B cell (primary cell): Measurements from ENCODE around the gene CTNNA3. TPM values are rescaled to one million over a fixed set of nuclear protein-coding genes. Genes with fewer than 3 reads are reported as not detected.

Experiments used
- ATAC-seq: fragments of 200-7000 bp; cut with Tn5 transposase; one replicate; pipeline ENCODE4 v1.10.0; 2021; ENCODE audit warnings: low read depth, mild to moderate bottlenecking, moderate number of reproducible peaks, moderate library complexity
- CTCF ChIA-PET: fragments of 350-600 bp; sonication (Branson Sonifier 250); formaldehyde crosslinking; loops from one replicate; lab custom pipeline; 2021; ENCODE audit warnings: antibody characterized with exemption, inconsistent platforms; lab: Charles Lee
- POLR2A ChIA-PET: fragments of 350-600 bp; sonication (Branson Sonifier 250); formaldehyde crosslinking; loops from one replicate; lab custom pipeline; 2021; ENCODE audit warnings: antibody characterized with exemption; lab: Charles Lee
- DNase-seq: peaks from one replicate; pipeline ENCODE4 v3.0.0; 2013
- H2AFZ ChIP-seq: 2 replicates; pipeline ENCODE4 v1.6.1; 2012; ENCODE audit warnings: mild to moderate bottlenecking, low read depth, low read length; ENCODE audit not compliant: insufficient read depth, poor library complexity, severe bottlenecking
- H3K27ac ChIP-seq, 2 donors: 1 replicate in 1 of 2; 2 replicates in 1 of 2; pipeline ENCODE4 v1.5.1; 2012 to 2013; ENCODE audit warnings: low read length in 2 of 2, mild to moderate bottlenecking in 2 of 2, moderate library complexity in 1 of 2
- H3K27me3 ChIP-seq, 4 experiments: fragments of 200-600 bp in 1 of 4; sonication (generic) in 1 of 4; replicated peaks in 1 of 4; 1 replicate in 2 of 4; 2 replicates in 2 of 4; pipeline versions ENCODE4 v1.6.1 to v1.7.0; 2013 to 2016; ENCODE audit warnings: low read length in 3 of 4, mild to moderate bottlenecking in 2 of 4, mixed read lengths in 1 of 4, moderate library complexity in 1 of 4; ENCODE audit not compliant: insufficient read depth in 4 of 4, control insufficient read depth in 3 of 4; ENCODE audit errors: control extremely low read depth in 1 of 4
- H3K36me3 ChIP-seq, 2 experiments: replicated peaks in 1 of 2; 1 replicate in 1 of 2; 2 replicates in 1 of 2; pipeline versions ENCODE4 v1.6.1 to v1.7.1; 2013; ENCODE audit warnings: low read length in 1 of 2; ENCODE audit not compliant: insufficient read depth in 2 of 2, control insufficient read depth in 1 of 2; ENCODE audit errors: control extremely low read depth in 1 of 2, extremely low read depth in 1 of 2
- H3K4me1 ChIP-seq, 2 donors: fragments of 200-600 bp in 1 of 2; sonication (generic) in 1 of 2; 1 replicate in 1 of 2; 2 replicates in 1 of 2; pipeline versions ENCODE4 v1.5.1 to v1.6.1; 2013 to 2017; ENCODE audit warnings: low read length in 2 of 2; ENCODE audit not compliant: control insufficient read depth in 2 of 2, insufficient read depth in 2 of 2
- H3K4me2 ChIP-seq: replicated peaks from 2 replicates; pipeline ENCODE3; 2012; ENCODE audit warnings: mild to moderate bottlenecking, low read depth, low read length; ENCODE audit not compliant: poor library complexity, severe bottlenecking
- H3K4me3 ChIP-seq, 5 experiments: fragments of 200-600 bp in 1 of 5; sonication (generic) in 1 of 5; 1 replicate in 3 of 5; 2 replicates in 2 of 5; pipeline versions ENCODE4 v1.5.1 to v1.7.0; 2011 to 2016; ENCODE audit warnings: low read length in 4 of 5, mild to moderate bottlenecking in 4 of 5, low read depth in 2 of 5, control low read depth in 1 of 5, moderate library complexity in 1 of 5; ENCODE audit not compliant: insufficient read depth in 1 of 5; ENCODE audit errors: control extremely low read depth in 1 of 5, extremely low read depth in 1 of 5
- H3K79me2 ChIP-seq: fragments of 200-600 bp; sonication (generic); one replicate; pipeline ENCODE4 v1.6.0; 2016; ENCODE audit warnings: low read length; ENCODE audit not compliant: control insufficient read depth, insufficient read depth
- H3K9ac ChIP-seq: fragments of 200-600 bp; sonication (generic); 2 replicates; pipeline ENCODE4 v1.6.1; 2017; ENCODE audit warnings: mild to moderate bottlenecking, low read length, moderate library complexity
- H3K9me3 ChIP-seq, 3 donors: one replicate each; pipeline versions ENCODE4 v1.6.1 to v1.7.1; 2013; ENCODE audit warnings: low read length in 2 of 3; ENCODE audit not compliant: control insufficient read depth in 2 of 3, insufficient read depth in 1 of 3; ENCODE audit errors: control extremely low read depth in 1 of 3
- H4K20me1 ChIP-seq: 2 replicates; pipeline ENCODE4 v1.6.0; 2012; ENCODE audit warnings: mild to moderate bottlenecking, low read length; ENCODE audit not compliant: insufficient read depth, control insufficient read depth, poor library complexity, severe bottlenecking
- H3K27ac Mint-ChIP-seq: one replicate; pipeline ENCODE4 v1.8.0; 2021; ENCODE audit warnings: mixed read lengths
- H3K27me3 Mint-ChIP-seq: one replicate; pipeline ENCODE4 v1.8.0; 2021; ENCODE audit warnings: mixed read lengths
- H3K4me1 Mint-ChIP-seq: one replicate; pipeline ENCODE4 v1.8.0; 2021; ENCODE audit warnings: mixed read lengths
- H3K4me3 Mint-ChIP-seq: one replicate; pipeline ENCODE4 v1.8.0; 2021; ENCODE audit warnings: mixed read lengths
- H3K9me3 Mint-ChIP-seq: one replicate; pipeline ENCODE4 v1.8.0; 2022; ENCODE audit warnings: mixed read lengths; ENCODE audit not compliant: insufficient read depth
- EZH2 ChIP-seq: IDR thresholded peaks from 2 replicates; pipeline ENCODE4 v1.6.1; 2012; ENCODE audit warnings: borderline replicate concordance, low read depth, mild to moderate bottlenecking, moderate library complexity, low read length; ENCODE audit not compliant: insufficient read depth, poor library complexity, severe bottlenecking
- WGBS: methylation state at CpG from one replicate; pipeline ENCODE4 v1.1.5; 2013; ENCODE audit warnings: missing lambda C conversion rate; ENCODE audit not compliant: insufficient coverage; 5-methylcytosine and 5-hydroxymethylcytosine counted together
- intact Hi-C: fragments of 100-400 bp; cut with micrococcal nuclease; formaldehyde crosslinking; loops from one replicate; pipeline ENCODE4 v1.10.0; 2022
- polyA plus RNA-seq: library from polyadenylated mRNA; depleted of rRNA; stranded (reverse); fragments of >200 nt; gene quantifications from 2 replicates; pipeline ENCODE4 v1.2.3, GENCODE V29; 2012
- total RNA-seq, 2 donors: library from RNA; stranded (reverse); fragments of 120-200 nt in 1 of 2; gene quantifications; 1 replicate in 1 of 2; 2 replicates in 1 of 2; pipeline versions ENCODE4 v1.2.3 to v1.2.4, GENCODE V29; 2013 to 2022
- TF ChIP-seq, protein P1 (sequence below): fragments of 200-600 bp; IDR thresholded peaks from one replicate; pipeline ENCODE4 v1.8.0; 2022; ENCODE audit warnings: antibody characterized with exemption, mild to moderate bottlenecking

The CTNNA3 gene
- total and polyA plus RNA-seq, 2 donors (not counting 1 experiment from before 2014, with no cell fraction given), result 0.01 TPM; not detected in 1

DNA sequence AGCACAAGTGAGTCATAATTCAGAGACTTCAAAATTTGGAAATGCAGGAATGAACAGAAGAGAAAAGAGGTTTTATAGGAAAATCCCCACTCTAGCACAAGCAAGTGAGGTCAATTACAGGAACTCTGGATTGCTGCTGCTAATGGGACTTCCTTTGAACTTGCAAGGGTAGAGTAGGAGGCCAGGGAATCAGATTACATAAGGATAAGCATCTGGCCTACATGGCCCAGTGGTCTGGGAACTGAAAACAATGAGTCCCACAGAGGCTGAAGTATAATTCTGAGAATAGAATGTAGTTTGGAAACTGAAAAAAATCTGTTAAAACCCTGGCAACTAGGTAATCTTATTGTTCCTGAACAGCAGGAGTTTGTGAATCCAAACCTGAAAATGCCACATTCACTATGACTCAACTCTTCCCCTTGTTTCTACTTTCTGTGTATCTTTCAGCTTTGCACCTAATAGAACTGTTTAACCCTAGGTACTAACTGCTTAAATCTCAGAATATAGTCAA, 66.5 kb downstream of the CTNNA3 start:
- Mint-ChIP-seq H3K4me3 (no peak overlapping the region), H3K27ac (no peak overlapping the region), H3K4me1 (no peaks in the 10 kb centered on the region), H3K27me3 (peaks cover 4% of the 10 kb centered on the region), H3K9me3 (no peaks in the 10 kb centered on the region)
- Histone ChIP-seq H3K36me3 (no peaks in the 10 kb centered on the region), H2AFZ (no peak overlapping the region), H3K9ac (no peak overlapping the region), H3K4me2 (no peak overlapping the region), H3K79me2 (no peaks in the 10 kb centered on the region), H3K4me3 (no peak overlapping the region), H3K4me1 (no peaks in the 10 kb centered on the region), H3K27me3 (no peaks in the 10 kb centered on the region), H4K20me1 (no peaks in the 10 kb centered on the region), H3K27ac (no peak overlapping the region), H3K9me3 (peaks cover 0 to 8% (median 0%) of the 10 kb centered on the region in 3 donors)
- intact Hi-C loops, result no loop called here
- DNase-seq, result no peak
- ATAC-seq, result no peak
- TF ChIP-seq, protein P1, sequence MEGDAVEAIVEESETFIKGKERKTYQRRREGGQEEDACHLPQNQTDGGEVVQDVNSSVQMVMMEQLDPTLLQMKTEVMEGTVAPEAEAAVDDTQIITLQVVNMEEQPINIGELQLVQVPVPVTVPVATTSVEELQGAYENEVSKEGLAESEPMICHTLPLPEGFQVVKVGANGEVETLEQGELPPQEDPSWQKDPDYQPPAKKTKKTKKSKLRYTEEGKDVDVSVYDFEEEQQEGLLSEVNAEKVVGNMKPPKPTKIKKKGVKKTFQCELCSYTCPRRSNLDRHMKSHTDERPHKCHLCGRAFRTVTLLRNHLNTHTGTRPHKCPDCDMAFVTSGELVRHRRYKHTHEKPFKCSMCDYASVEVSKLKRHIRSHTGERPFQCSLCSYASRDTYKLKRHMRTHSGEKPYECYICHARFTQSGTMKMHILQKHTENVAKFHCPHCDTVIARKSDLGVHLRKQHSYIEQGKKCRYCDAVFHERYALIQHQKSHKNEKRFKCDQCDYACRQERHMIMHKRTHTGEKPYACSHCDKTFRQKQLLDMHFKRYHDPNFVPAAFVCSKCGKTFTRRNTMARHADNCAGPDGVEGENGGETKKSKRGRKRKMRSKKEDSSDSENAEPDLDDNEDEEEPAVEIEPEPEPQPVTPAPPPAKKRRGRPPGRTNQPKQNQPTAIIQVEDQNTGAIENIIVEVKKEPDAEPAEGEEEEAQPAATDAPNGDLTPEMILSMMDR, result no peak
- no peak for TF ChIP-seq EZH2
- ChIA-PET CTCF (no interaction called here), POLR2A (no interaction called here)

DNA sequence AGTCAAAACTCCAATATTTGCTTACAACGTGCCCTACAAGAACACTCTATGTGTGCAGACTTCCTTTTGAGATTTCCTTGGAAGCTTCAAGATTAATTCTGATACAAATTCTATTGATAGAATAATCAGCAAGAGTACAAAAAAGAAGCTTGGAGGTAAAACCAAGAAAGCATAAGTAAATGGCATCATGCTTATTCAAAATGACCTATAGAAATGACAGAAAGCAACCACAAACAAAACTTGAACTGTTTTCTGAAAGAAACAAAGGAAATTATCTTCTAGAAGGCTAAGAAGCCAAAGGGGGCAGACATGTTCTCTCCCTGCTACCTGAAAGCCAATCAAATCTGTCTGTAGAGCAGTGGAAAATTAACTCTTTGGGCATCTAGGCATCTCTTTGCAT, 73.0 kb downstream of the CTNNA3 start:
- no peak overlapping the region for H3K27ac Mint-ChIP-seq

More for the DNA sequence above, 73.0 kb downstream of the CTNNA3 start:
- intact Hi-C loops, result no loop called here
- Histone ChIP-seq H3K4me2 (no peak overlapping the region), H3K4me1 (no peaks in the 10 kb centered on the region), H3K9ac (no peak overlapping the region), H2AFZ (no peak overlapping the region), H3K4me3 (no peak overlapping the region), H3K27ac (no peak overlapping the region), H3K27me3 (no peaks in the 10 kb centered on the region), H3K9me3 (peaks cover 0 to 3% (median 0%) of the 10 kb centered on the region in 3 donors), H4K20me1 (no peaks in the 10 kb centered on the region), H3K36me3 (no peaks in the 10 kb centered on the region), H3K79me2 (no peaks in the 10 kb centered on the region)
- POLR2A ChIA-PET, result no interaction called here
- no CpG with 5 or more reads among the region's 1 CpG for WGBS
- DNase-seq (no peak), ATAC-seq (no peak)
- CTCF ChIA-PET, result no interaction called here
- Mint-ChIP-seq H3K4me3 (no peak overlapping the region), H3K9me3 (no peaks in the 10 kb centered on the region), H3K27me3 (peaks cover 14% of the 10 kb centered on the region), H3K4me1 (no peaks in the 10 kb centered on the region)
- TF ChIP-seq, protein P1, result no peak
- no peak for TF ChIP-seq EZH2
